GM20000 (cell line): ENCODE data around the gene NDE1.
"Not testable (repeated sequence)": the region's sequence is repeated elsewhere in the genome, so short reads cannot be mapped to it uniquely, and the experiment has no call there.

Experiments
- DNase-seq: peaks from one replicate; pipeline ENCODE4 v3.0.0; 2012; ENCODE audit warnings: low spot score
- CTCF ChIP-seq: IDR thresholded peaks from 2 replicates; pipeline ENCODE4 v1.5.1; 2012; ENCODE audit warnings: mild to moderate bottlenecking, control low read depth; ENCODE audit errors: extremely low read depth, missing control alignments

The NDE1 gene

GRCh38 chr16:15643048-15643945, 6.7 kb upstream of the NDE1 start, which contains the start of gene MARF1:
Gene MARF1 (minus strand): TSS chr16:15643154. CDS start chr16:15639233, 3,921 bp downstream.
- DNase-seq: peak; percentile 89
- no peak for TF ChIP-seq CTCF

- TF ChIP-seq CTCF: no peak
- DNase-seq: no peak
Observed at GRCh38 chr16:15643946-15644250, 6.1 kb upstream of the NDE1 start.

GRCh38 chr16:15644267-15644961, 5.6 kb upstream of the NDE1 start:
- no peak for TF ChIP-seq CTCF
- no peak for DNase-seq

GRCh38 chr16:15644962-15645465, 5.0 kb upstream of the NDE1 start:
- not testable (repeated sequence) for DNase-seq

GRCh38 chr16:15646557-15647293, 3.3 kb upstream of the NDE1 start:
- not testable (repeated sequence) for DNase-seq

- DNase-seq: no peak
- TF ChIP-seq CTCF: no peak
Observed at GRCh38 chr16:15647294-15648014, 2.6 kb upstream of the NDE1 start.

GRCh38 chr16:15648135-15648730, 1.8 kb upstream of the NDE1 start:
- TF ChIP-seq CTCF: no peak
- DNase-seq: no peak

GRCh38 chr16:15649311-15649710, 734 bp upstream of the NDE1 start:
- DNase-seq: not testable (repeated sequence)
